A549 (cell line): Measurements from ENCODE around the gene ADGRD1.

ENCODE experiments used
- CTCF ChIP-seq: fragments of >200 bp; sonication (Bioruptor Twin); formaldehyde crosslinking; IDR thresholded peaks from 3 replicates; pipeline ENCODE4 v1.5.1; 2016
- ESRRA ChIP-seq: fragments of 150-350 bp; IDR thresholded peaks from 2 replicates; pipeline ENCODE4 v1.6.1; 2014; ENCODE audit warnings: mild to moderate bottlenecking, low read length, borderline replicate concordance
- HDAC2 ChIP-seq: fragments of 200-600 bp; sonication (generic); IDR thresholded peaks from 2 replicates; pipeline ENCODE4 v1.6.1; 2016
- MAFK ChIP-seq: fragments of 450-650 bp; IDR thresholded peaks from 2 replicates; pipeline ENCODE4 v1.6.1; 2014; ENCODE audit not compliant: partially characterized antibody
- MAX ChIP-seq: IDR thresholded peaks from 2 replicates; pipeline ENCODE4 v1.6.1; 2012
- MAZ ChIP-seq: fragments of 150-350 bp; IDR thresholded peaks from 2 replicates; pipeline ENCODE4 v1.6.1; 2014; ENCODE audit warnings: antibody characterized with exemption, low read depth, low read length, borderline replicate concordance
- RAD21 ChIP-seq, 2 experiments: fragments of >200 bp in 1 of 2; sonication (Bioruptor Twin) in 1 of 2; formaldehyde crosslinking in 1 of 2; IDR thresholded peaks in 1 of 2; conservative IDR thresholded peaks in 1 of 2; 2 replicates in 1 of 2; 3 replicates in 1 of 2; pipeline ENCODE4 v1.6.1; 2012 to 2018; ENCODE audit warnings: inconsistent platforms in 1 of 2
- TF ChIP-seq, protein P1 (sequence below): fragments of 200-600 bp; sonication (generic); IDR thresholded peaks from 2 replicates; pipeline ENCODE4 v1.6.1; 2016; ENCODE audit warnings: antibody characterized with exemption, mild to moderate bottlenecking, moderate library complexity

DNA sequence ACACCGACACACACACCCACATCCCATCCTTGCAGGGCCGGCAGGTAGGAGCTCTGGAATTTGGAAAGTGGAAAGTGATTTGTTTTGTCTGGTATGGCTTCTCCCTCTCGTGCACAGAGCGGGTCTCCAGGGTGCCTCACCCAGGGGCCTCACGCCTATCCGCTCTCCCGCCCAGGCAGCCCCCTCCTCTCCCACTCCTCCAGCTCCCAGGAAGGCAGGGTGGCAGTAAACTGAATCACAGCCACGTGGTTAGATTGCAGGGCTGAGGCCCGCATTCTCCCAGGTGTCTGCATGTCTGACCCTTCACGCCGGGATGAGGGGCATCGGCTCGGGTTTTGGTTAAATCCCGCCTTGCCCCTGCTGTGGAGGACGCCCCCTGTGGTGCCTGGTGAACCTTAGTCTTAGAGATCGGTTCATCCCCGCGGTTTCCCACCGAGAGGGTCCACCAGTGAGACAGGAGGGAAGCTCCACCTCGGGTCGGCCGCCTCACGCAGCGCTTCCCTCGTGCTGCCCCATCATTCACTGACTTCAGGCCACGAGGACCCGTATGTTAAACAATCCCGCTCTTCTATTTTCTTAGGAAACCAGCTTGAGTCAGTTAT, 64.4 kb downstream of the ADGRD1 start:
- no peak for TF ChIP-seq ESRRA
- no peak for TF ChIP-seq MAZ
- TF ChIP-seq CTCF, result no peak
- no peak for TF ChIP-seq MAFK
- no peak for TF ChIP-seq RAD21 (conservative IDR thresholded peaks at IDR 0.05 in 1 of 2, IDR thresholded peaks at IDR 0.05 in 1 of 2)
- TF ChIP-seq, protein P1, sequence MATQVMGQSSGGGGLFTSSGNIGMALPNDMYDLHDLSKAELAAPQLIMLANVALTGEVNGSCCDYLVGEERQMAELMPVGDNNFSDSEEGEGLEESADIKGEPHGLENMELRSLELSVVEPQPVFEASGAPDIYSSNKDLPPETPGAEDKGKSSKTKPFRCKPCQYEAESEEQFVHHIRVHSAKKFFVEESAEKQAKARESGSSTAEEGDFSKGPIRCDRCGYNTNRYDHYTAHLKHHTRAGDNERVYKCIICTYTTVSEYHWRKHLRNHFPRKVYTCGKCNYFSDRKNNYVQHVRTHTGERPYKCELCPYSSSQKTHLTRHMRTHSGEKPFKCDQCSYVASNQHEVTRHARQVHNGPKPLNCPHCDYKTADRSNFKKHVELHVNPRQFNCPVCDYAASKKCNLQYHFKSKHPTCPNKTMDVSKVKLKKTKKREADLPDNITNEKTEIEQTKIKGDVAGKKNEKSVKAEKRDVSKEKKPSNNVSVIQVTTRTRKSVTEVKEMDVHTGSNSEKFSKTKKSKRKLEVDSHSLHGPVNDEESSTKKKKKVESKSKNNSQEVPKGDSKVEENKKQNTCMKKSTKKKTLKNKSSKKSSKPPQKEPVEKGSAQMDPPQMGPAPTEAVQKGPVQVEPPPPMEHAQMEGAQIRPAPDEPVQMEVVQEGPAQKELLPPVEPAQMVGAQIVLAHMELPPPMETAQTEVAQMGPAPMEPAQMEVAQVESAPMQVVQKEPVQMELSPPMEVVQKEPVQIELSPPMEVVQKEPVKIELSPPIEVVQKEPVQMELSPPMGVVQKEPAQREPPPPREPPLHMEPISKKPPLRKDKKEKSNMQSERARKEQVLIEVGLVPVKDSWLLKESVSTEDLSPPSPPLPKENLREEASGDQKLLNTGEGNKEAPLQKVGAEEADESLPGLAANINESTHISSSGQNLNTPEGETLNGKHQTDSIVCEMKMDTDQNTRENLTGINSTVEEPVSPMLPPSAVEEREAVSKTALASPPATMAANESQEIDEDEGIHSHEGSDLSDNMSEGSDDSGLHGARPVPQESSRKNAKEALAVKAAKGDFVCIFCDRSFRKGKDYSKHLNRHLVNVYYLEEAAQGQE, result no peak
- TF ChIP-seq HDAC2, result no peak
- no peak for TF ChIP-seq MAX
